CD4-positive, CD25-positive, alpha-beta regulatory T cell (primary cell): Measurements from ENCODE around the gene B3GALT5. TPM values are rescaled to one million over a fixed set of nuclear protein-coding genes. Genes with fewer than 3 reads are reported as not detected.

Experiments
- ATAC-seq, 2 donors: fragments of 150-1000 bp; cut with Tn5 transposase; one replicate each; pipeline ENCODE4 v1.10.0; 2021; ENCODE audit warnings: low read depth in 2 of 2, moderate number of reproducible peaks in 2 of 2, moderate library complexity in 1 of 2
- DNase-seq, 3 donors: peaks; one replicate each; pipeline versions ENCODE4 v3.0.0 to v3.0.0-alpha.2; 2012 to 2022; ENCODE audit warnings: mixed read lengths in 1 of 3
- H3K27ac ChIP-seq: one replicate; pipeline ENCODE4 v1.7.0; 2013; ENCODE audit warnings: mild to moderate bottlenecking, low read length; ENCODE audit not compliant: insufficient read depth, poor library complexity, severe bottlenecking
- H3K27me3 ChIP-seq: one replicate; pipeline ENCODE4 v1.7.0; 2013; ENCODE audit warnings: low read length; ENCODE audit not compliant: control insufficient read depth, insufficient read depth
- H3K36me3 ChIP-seq: one replicate; pipeline ENCODE4 v1.7.0; 2013; ENCODE audit warnings: mild to moderate bottlenecking, low read length, moderate library complexity; ENCODE audit not compliant: control insufficient read depth, insufficient read depth
- H3K4me1 ChIP-seq: 2 replicates; pipeline ENCODE4 v1.7.0; 2013; ENCODE audit warnings: mild to moderate bottlenecking, low read length; ENCODE audit not compliant: insufficient read depth, control insufficient read depth, poor library complexity, severe bottlenecking
- H3K4me3 ChIP-seq: one replicate; pipeline ENCODE4 v1.7.0; 2013; ENCODE audit warnings: low read depth, mild to moderate bottlenecking, low read length, moderate library complexity
- H3K9me3 ChIP-seq, 2 experiments: 1 replicate in 1 of 2; 2 replicates in 1 of 2; pipeline ENCODE4 v1.7.0; 2013; ENCODE audit warnings: low read length in 2 of 2, mild to moderate bottlenecking in 1 of 2, moderate library complexity in 1 of 2; ENCODE audit not compliant: control insufficient read depth in 2 of 2
- H3K27ac Mint-ChIP-seq, 3 donors: one replicate each; pipeline ENCODE4 v1.8.0; 2020 to 2022; ENCODE audit warnings: mild to moderate bottlenecking in 3 of 3, mixed read lengths in 3 of 3, moderate library complexity in 2 of 3
- H3K27me3 Mint-ChIP-seq: one replicate; pipeline ENCODE4 v1.8.0; 2022; ENCODE audit warnings: mild to moderate bottlenecking, mixed read lengths
- H3K36me3 Mint-ChIP-seq: one replicate; pipeline ENCODE4 v1.8.0; 2020; ENCODE audit warnings: mixed read lengths
- H3K4me1 Mint-ChIP-seq, 4 donors: one replicate each; pipeline ENCODE4 v1.8.0; 2020 to 2022; ENCODE audit warnings: mixed read lengths in 4 of 4, mild to moderate bottlenecking in 1 of 4
- H3K4me3 Mint-ChIP-seq, 4 donors: one replicate each; pipeline ENCODE4 v1.8.0; 2020 to 2022; ENCODE audit warnings: mild to moderate bottlenecking in 4 of 4, mixed read lengths in 4 of 4, moderate library complexity in 3 of 4
- H3K9me3 Mint-ChIP-seq, 7 donors: one replicate each; pipeline ENCODE4 v1.8.0; 2020 to 2022; ENCODE audit warnings: mixed read lengths in 7 of 7, mild to moderate bottlenecking in 3 of 7, moderate library complexity in 2 of 7
- polyA plus RNA-seq, 4 donors: library from polyadenylated mRNA; unstranded; fragments of 300-500 nt; fragmentation: Illumina TruSeq; gene quantifications; one replicate each; pipeline ENCODE4 v1.2.3, GENCODE V29; 2021
- total RNA-seq: library from RNA; stranded (reverse); gene quantifications from one replicate; pipeline ENCODE4 v1.2.3, GENCODE V29; 2022

Gene B3GALT5
- total and polyA plus RNA-seq, 5 donors from 2014 or later, result not detected

GRCh38 chr21:39611551-39612190 is 1.1 kb upstream of the B3GALT5 start:
- Histone ChIP-seq H3K36me3 (no peaks in the 10 kb centered on the region), H3K4me3 (no peak overlapping the region), H3K27me3 (peaks cover 14% of the 10 kb centered on the region), H3K9me3 (no peaks in the 10 kb centered on the region), H3K27ac (no peak overlapping the region), H3K4me1 (no peaks in the 10 kb centered on the region)
- no peak overlapping the region for H3K27ac Mint-ChIP-seq
- H3K27me3 Mint-ChIP-seq, result peaks cover 27% of the 10 kb centered on the region
- peaks cover 0 to 3% (median 2%) of the 10 kb centered on the region in 4 donors for H3K4me1 Mint-ChIP-seq
- ATAC-seq, result no peak
- no peak overlapping the region for H3K4me3 Mint-ChIP-seq
- peaks cover 0 to 4% (median 0%) of the 10 kb centered on the region in 7 donors for H3K9me3 Mint-ChIP-seq
- DNase-seq, result no peak
- no peaks in the 10 kb centered on the region for H3K36me3 Mint-ChIP-seq

GRCh38 chr21:39613041-39613934 is 548 bp downstream of the B3GALT5 start:
- Mint-ChIP-seq H3K27ac (no peak overlapping the region), H3K36me3 (no peaks in the 10 kb centered on the region)

GRCh38 chr21:39616211-39616772 is 3.6 kb downstream of the B3GALT5 start:
- peaks cover 30% of the 10 kb centered on the region for H3K27me3 Mint-ChIP-seq
- no peaks in the 10 kb centered on the region for H3K36me3 Mint-ChIP-seq
- H3K27ac Mint-ChIP-seq, result no peak overlapping the region
- Histone ChIP-seq H3K4me1 (no peaks in the 10 kb centered on the region), H3K4me3 (no peak overlapping the region), H3K9me3 (no peaks in the 10 kb centered on the region), H3K27ac (no peak overlapping the region), H3K27me3 (peaks cover 14% of the 10 kb centered on the region), H3K36me3 (no peaks in the 10 kb centered on the region)
- DNase-seq (no peak), ATAC-seq (no peak)
- peaks cover 0 to 4% (median 0%) of the 10 kb centered on the region in 7 donors for H3K9me3 Mint-ChIP-seq
- H3K4me3 Mint-ChIP-seq, result no peak overlapping the region
- peaks cover 0 to 3% (median 2%) of the 10 kb centered on the region in 4 donors for H3K4me1 Mint-ChIP-seq

More at GRCh38 chr21:39613041-39613934, 548 bp downstream of the B3GALT5 start:
- ATAC-seq (no peak), DNase-seq (no peak)
- H3K9me3 ChIP-seq, result no peaks in the 10 kb centered on the region
- Mint-ChIP-seq H3K4me3 (peak overlapping the region in 2 of 4 donors; percentile 26 to 58), H3K27me3 (peaks cover 32% of the 10 kb centered on the region), H3K4me1 (peaks cover 0 to 3% (median 2%) of the 10 kb centered on the region in 4 donors), H3K9me3 (peaks cover 0 to 4% (median 0%) of the 10 kb centered on the region in 7 donors)
- H3K27me3 ChIP-seq, result peaks cover 14% of the 10 kb centered on the region
- no peak overlapping the region for H3K27ac ChIP-seq
- no peaks in the 10 kb centered on the region for H3K4me1 ChIP-seq
- H3K4me3 ChIP-seq, result no peak overlapping the region
- no peaks in the 10 kb centered on the region for H3K36me3 ChIP-seq

- H3K4me1 ChIP-seq, result no peaks in the 10 kb centered on the region
- H3K27me3 Mint-ChIP-seq, result peaks cover 22% of the 10 kb centered on the region
These were observed 8.1 kb downstream of the B3GALT5 start for GRCh38 chr21:39620856-39621255.

GRCh38 chr21:39625211-39625895 is 12.6 kb downstream of the B3GALT5 start:
- no peak overlapping the region for H3K27ac ChIP-seq
- H3K36me3 ChIP-seq, result no peaks in the 10 kb centered on the region
- H3K4me1 ChIP-seq, result no peaks in the 10 kb centered on the region
- H3K36me3 Mint-ChIP-seq, result no peaks in the 10 kb centered on the region
- H3K9me3 Mint-ChIP-seq, result peaks cover 1 to 20% (median 6%) of the 10 kb centered on the region in 7 donors
- no peaks in the 10 kb centered on the region for H3K4me1 Mint-ChIP-seq
- no peak overlapping the region for H3K4me3 ChIP-seq
- H3K9me3 ChIP-seq, result peaks cover 0 to 3% of the 10 kb centered on the region in 2 experiments
- DNase-seq (no peak), ATAC-seq (no peak)
- peaks cover 6% of the 10 kb centered on the region for H3K27me3 Mint-ChIP-seq
- H3K4me3 Mint-ChIP-seq, result no peak overlapping the region
- H3K27ac Mint-ChIP-seq, result no peak overlapping the region
- H3K27me3 ChIP-seq, result no peaks in the 10 kb centered on the region

More at GRCh38 chr21:39620856-39621255, 8.1 kb downstream of the B3GALT5 start:
- no peak overlapping the region for H3K4me3 Mint-ChIP-seq
- no peaks in the 10 kb centered on the region for H3K36me3 Mint-ChIP-seq
- Histone ChIP-seq H3K27ac (no peak overlapping the region), H3K27me3 (no peaks in the 10 kb centered on the region), H3K4me3 (no peak overlapping the region), H3K36me3 (no peaks in the 10 kb centered on the region), H3K9me3 (peaks cover 0 to 3% of the 10 kb centered on the region in 2 experiments)
- H3K4me1 Mint-ChIP-seq, result no peaks in the 10 kb centered on the region
- DNase-seq (no peak), ATAC-seq (no peak)
- peaks cover 0 to 16% (median 6%) of the 10 kb centered on the region in 7 donors for H3K9me3 Mint-ChIP-seq
- no peak overlapping the region for H3K27ac Mint-ChIP-seq

GRCh38 chr21:39628385-39628784 is 15.6 kb downstream of the B3GALT5 start:
- ATAC-seq (no peak), DNase-seq (no peak)
- Mint-ChIP-seq H3K27me3 (peaks cover 6% of the 10 kb centered on the region), H3K9me3 (peaks cover 1 to 17% (median 6%) of the 10 kb centered on the region in 7 donors), H3K4me3 (no peak overlapping the region), H3K4me1 (no peaks in the 10 kb centered on the region), H3K36me3 (no peaks in the 10 kb centered on the region), H3K27ac (no peak overlapping the region)
- Histone ChIP-seq H3K36me3 (no peaks in the 10 kb centered on the region), H3K4me1 (no peaks in the 10 kb centered on the region), H3K4me3 (no peak overlapping the region), H3K27ac (no peak overlapping the region), H3K27me3 (no peaks in the 10 kb centered on the region), H3K9me3 (peaks cover 0 to 3% of the 10 kb centered on the region in 2 experiments)

- Mint-ChIP-seq H3K27ac (no peak overlapping the region), H3K27me3 (no peaks in the 10 kb centered on the region)
- H3K9me3 ChIP-seq, result no peaks in the 10 kb centered on the region
These were observed 17.5 kb downstream of the B3GALT5 start for GRCh38 chr21:39630191-39630591.

More at GRCh38 chr21:39630191-39630591, 17.5 kb downstream of the B3GALT5 start:
- no peaks in the 10 kb centered on the region for H3K36me3 Mint-ChIP-seq
- H3K9me3 Mint-ChIP-seq, result peaks cover 0 to 6% (median 1%) of the 10 kb centered on the region in 7 donors
- ATAC-seq, result no peak
- Histone ChIP-seq H3K4me3 (no peak overlapping the region), H3K4me1 (no peaks in the 10 kb centered on the region), H3K27me3 (no peaks in the 10 kb centered on the region), H3K27ac (no peak overlapping the region), H3K36me3 (no peaks in the 10 kb centered on the region)
- no peaks in the 10 kb centered on the region for H3K4me1 Mint-ChIP-seq
- H3K4me3 Mint-ChIP-seq, result no peak overlapping the region
- DNase-seq, result no peak
